HUES6 (cell line): ENCODE results near the gene RPL9.
"Not testable (repeated sequence)": the region's sequence is repeated elsewhere in the genome, so short reads cannot be mapped to it uniquely, and the experiment has no call there.

Experiments used
- H3K27ac ChIP-seq: 2 replicates; pipeline ENCODE4 v1.7.0; 2013; ENCODE audit warnings: low read depth, mild to moderate bottlenecking, low read length, inconsistent platforms
- H3K27me3 ChIP-seq: 2 replicates; pipeline ENCODE4 v1.6.1; 2013; ENCODE audit warnings: low read length; ENCODE audit not compliant: control insufficient read depth, insufficient read depth
- H3K36me3 ChIP-seq: 2 replicates; pipeline ENCODE4 v1.6.1; 2013; ENCODE audit warnings: low read length; ENCODE audit not compliant: control insufficient read depth, insufficient read depth
- H3K4me1 ChIP-seq: 2 replicates; pipeline ENCODE4 v1.6.1; 2013; ENCODE audit warnings: low read length; ENCODE audit not compliant: control insufficient read depth, insufficient read depth
- H3K4me3 ChIP-seq: 2 replicates; pipeline ENCODE4 v1.5.1; 2013; ENCODE audit warnings: low read depth, low read length
- H3K9ac ChIP-seq: one replicate; pipeline ENCODE4 v1.6.1; 2013; ENCODE audit warnings: mild to moderate bottlenecking, low read length
- H3K9me3 ChIP-seq: 2 replicates; pipeline ENCODE4 v1.6.1; 2013; ENCODE audit warnings: low read depth, low read length; ENCODE audit not compliant: control insufficient read depth, insufficient read depth

RPL9 gene

DNA sequence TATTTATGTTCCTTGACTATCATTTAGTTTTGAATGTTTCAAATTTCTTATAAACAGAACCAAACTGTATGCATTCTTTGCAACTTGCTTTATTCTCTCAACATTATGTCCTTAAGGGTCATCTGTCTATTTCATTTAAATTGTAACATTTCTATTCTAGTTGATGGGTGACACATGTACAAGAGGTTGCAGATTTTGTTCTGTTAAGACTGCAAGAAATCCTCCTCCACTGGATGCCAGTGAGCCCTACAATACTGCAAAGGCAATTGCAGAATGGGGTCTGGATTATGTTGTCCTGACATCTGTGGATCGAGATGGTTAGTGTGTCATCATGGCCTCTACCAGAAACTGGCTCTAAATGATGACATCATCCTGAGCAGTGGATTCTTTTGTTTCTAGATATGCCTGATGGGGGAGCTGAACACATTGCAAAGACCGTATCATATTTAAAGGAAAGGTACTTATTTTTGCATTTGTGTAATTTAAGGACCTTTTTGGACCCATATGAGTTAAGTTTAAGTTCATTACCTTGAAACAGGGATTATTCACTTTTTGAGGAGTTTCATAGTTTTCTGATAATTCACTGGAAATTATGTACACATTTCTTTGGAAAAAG, 6.3 kb upstream of the RPL9 start:
- Histone ChIP-seq H3K4me1 (no peaks in the 10 kb centered on the region), H3K9ac (no peak overlapping the region), H3K27ac (no peak overlapping the region), H3K36me3 (peaks cover 55% of the 10 kb centered on the region), H3K9me3 (no peaks in the 10 kb centered on the region), H3K4me3 (no peak overlapping the region), H3K27me3 (no peaks in the 10 kb centered on the region)

DNA sequence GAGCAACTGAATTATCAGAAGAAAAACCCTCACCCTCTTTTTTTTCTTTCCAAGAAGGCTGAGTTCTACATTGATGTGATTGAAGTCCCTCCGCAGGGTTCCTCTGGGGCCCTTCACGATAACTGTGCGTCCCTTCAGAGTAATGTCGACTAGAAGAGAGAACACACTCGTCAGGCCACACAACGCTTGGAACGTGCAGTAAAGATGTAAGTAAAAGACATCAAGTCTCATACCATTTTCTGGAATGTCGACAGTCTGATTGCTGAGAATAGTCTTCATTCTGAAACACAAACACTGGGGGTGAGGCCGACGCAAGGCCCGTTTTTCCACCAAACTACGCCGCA, 589 bp downstream of the RPL9 start:
- Histone ChIP-seq H3K27ac (peak overlapping the region; percentile 91), H3K4me3 (peak overlapping the region; percentile 83), H3K9ac (peak overlapping the region; percentile 96), H3K36me3 (peaks cover 64% of the 10 kb centered on the region)
- not testable (repeated sequence) for H3K4me1 ChIP-seq, H3K9me3 ChIP-seq, H3K27me3 ChIP-seq

- Histone ChIP-seq H3K4me1 (no peaks in the 10 kb centered on the region), H3K9ac (peak overlapping the region; percentile 96), H3K4me3 (peak overlapping the region; percentile 83), H3K27ac (peak overlapping the region; percentile 91), H3K36me3 (peaks cover 69% of the 10 kb centered on the region), H3K27me3 (no peaks in the 10 kb centered on the region), H3K9me3 (no peaks in the 10 kb centered on the region)
Observed at GRCh38 chr4:39456946-39457763, 1.6 kb downstream of the RPL9 start.

- H3K36me3 ChIP-seq, result peaks cover 77% of the 10 kb centered on the region
- no peak overlapping the region for H3K9ac ChIP-seq
- H3K4me1 ChIP-seq, result no peaks in the 10 kb centered on the region
- H3K27me3 ChIP-seq, result no peaks in the 10 kb centered on the region
- H3K27ac ChIP-seq, result no peak overlapping the region
- no peaks in the 10 kb centered on the region for H3K9me3 ChIP-seq
- peak overlapping the region; percentile 6; the same call in 1 of the 2 replicates for H3K4me3 ChIP-seq
Observed at GRCh38 chr4:39455486-39455885, 3.2 kb downstream of the RPL9 start.

GRCh38 chr4:39453738-39454137, 5.0 kb downstream of the RPL9 start:
- Histone ChIP-seq H3K9ac (no peak overlapping the region), H3K36me3 (peaks cover 82% of the 10 kb centered on the region), H3K27me3 (no peaks in the 10 kb centered on the region), H3K27ac (no peak overlapping the region), H3K9me3 (no peaks in the 10 kb centered on the region), H3K4me1 (no peaks in the 10 kb centered on the region), H3K4me3 (no peak overlapping the region)

- Histone ChIP-seq H3K9me3 (no peaks in the 10 kb centered on the region), H3K36me3 (peaks cover 81% of the 10 kb centered on the region), H3K4me3 (no peak overlapping the region)
Observed at GRCh38 chr4:39452860-39453587, 5.7 kb downstream of the RPL9 start.

GRCh38 chr4:39452153-39452859, 6.4 kb downstream of the RPL9 start:
- H3K36me3 ChIP-seq, result peaks cover 74% of the 10 kb centered on the region
- no peaks in the 10 kb centered on the region for H3K27me3 ChIP-seq
- H3K9me3 ChIP-seq, result no peaks in the 10 kb centered on the region
- H3K4me1 ChIP-seq, result peaks cover 4% of the 10 kb centered on the region
- H3K4me3 ChIP-seq, result no peak overlapping the region
- H3K27ac ChIP-seq, result no peak overlapping the region
- H3K9ac ChIP-seq, result no peak overlapping the region

More at GRCh38 chr4:39452860-39453587, 5.7 kb downstream of the RPL9 start:
- H3K9ac ChIP-seq, result no peak overlapping the region
- H3K27ac ChIP-seq, result no peak overlapping the region
- H3K4me1 ChIP-seq, result no peaks in the 10 kb centered on the region
- no peaks in the 10 kb centered on the region for H3K27me3 ChIP-seq

GRCh38 chr4:39451423-39452023, 7.2 kb downstream of the RPL9 start:
- H3K9me3 ChIP-seq, result no peaks in the 10 kb centered on the region
- H3K27ac ChIP-seq, result no peak overlapping the region
- peaks cover 4% of the 10 kb centered on the region for H3K4me1 ChIP-seq
- no peak overlapping the region for H3K9ac ChIP-seq
- H3K4me3 ChIP-seq, result no peak overlapping the region
- no peaks in the 10 kb centered on the region for H3K27me3 ChIP-seq
- peaks cover 66% of the 10 kb centered on the region for H3K36me3 ChIP-seq

GRCh38 chr4:39450618-39451017, 8.1 kb downstream of the RPL9 start:
- Histone ChIP-seq H3K4me3 (no peak overlapping the region), H3K4me1 (peaks cover 4% of the 10 kb centered on the region), H3K9ac (no peak overlapping the region), H3K27ac (no peak overlapping the region), H3K27me3 (no peaks in the 10 kb centered on the region), H3K9me3 (no peaks in the 10 kb centered on the region), H3K36me3 (peaks cover 57% of the 10 kb centered on the region)

DNA sequence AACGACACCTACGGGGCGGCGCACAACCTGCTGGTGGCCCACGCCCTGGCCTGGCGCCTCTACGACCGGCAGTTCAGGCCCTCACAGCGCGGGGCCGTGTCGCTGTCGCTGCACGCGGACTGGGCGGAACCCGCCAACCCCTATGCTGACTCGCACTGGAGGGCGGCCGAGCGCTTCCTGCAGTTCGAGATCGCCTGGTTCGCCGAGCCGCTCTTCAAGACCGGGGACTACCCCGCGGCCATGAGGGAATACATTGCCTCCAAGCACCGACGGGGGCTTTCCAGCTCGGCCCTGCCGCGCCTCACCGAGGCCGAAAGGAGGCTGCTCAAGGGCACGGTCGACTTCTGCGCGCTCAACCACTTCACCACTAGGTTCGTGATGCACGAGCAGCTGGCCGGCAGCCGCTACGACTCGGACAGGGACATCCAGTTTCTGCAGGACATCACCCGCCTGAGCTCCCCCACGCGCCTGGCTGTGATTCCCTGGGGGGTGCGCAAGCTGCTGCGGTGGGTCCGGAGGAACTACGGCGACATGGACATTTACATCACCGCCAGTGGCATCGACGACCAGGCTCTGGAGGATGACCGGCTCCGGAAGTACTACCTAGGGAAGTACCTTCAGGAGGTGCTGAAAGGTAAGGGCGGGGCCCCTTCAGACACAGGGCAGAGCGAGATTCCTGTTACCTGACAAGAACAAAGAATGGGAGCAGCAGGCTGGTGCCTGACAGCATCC, 11.7 kb downstream of the RPL9 start:
- Histone ChIP-seq H3K4me1 (peaks cover 4% of the 10 kb centered on the region), H3K27ac (no peak overlapping the region), H3K9me3 (no peaks in the 10 kb centered on the region), H3K9ac (peak overlapping the region; percentile 58), H3K4me3 (peak overlapping the region; percentile 65), H3K36me3 (peaks cover 21% of the 10 kb centered on the region), H3K27me3 (no peaks in the 10 kb centered on the region)
